HFF-Myc (cell line): ENCODE measurements around the gene TEX2.

Experiments
- DNase-seq: peaks from one replicate; pipeline ENCODE4 v3.0.0-alpha.2; 2011; ENCODE audit warnings: low read depth; ENCODE audit errors: extremely low read depth
- H3K4me3 ChIP-seq: replicated peaks from 2 replicates; pipeline ENCODE4 v1.5.1; 2011; ENCODE audit warnings: low read depth, mild to moderate bottlenecking, control low read depth, low read length
- TF ChIP-seq, protein P1 (sequence below): IDR thresholded peaks from 2 replicates; pipeline ENCODE4 v1.5.1; 2012; ENCODE audit warnings: mild to moderate bottlenecking, low read depth, low read length, control low read depth; ENCODE audit errors: missing control alignments

TEX2 gene

DNA sequence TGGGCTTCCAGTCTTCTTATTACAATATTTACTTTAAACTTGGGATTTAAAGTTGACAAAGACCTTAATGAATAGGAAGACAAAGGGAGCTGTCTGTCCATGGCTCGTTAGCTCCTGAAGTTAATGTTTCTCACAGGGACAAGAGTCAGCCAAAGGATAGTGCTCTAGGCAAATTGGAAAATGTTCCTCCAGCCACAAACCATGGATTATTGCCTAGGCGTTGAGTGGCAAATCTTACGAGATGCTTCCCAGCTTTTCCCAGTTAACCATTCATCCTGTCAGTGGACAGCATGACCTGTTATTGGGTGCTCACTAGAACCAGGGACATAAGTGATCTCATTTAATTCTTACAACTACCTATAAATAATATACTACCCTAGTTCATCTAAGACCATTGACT lies 3.6 kb downstream of the TEX2 start:
- no peak for DNase-seq
- no peak overlapping the region for H3K4me3 ChIP-seq
- TF ChIP-seq, protein P1, sequence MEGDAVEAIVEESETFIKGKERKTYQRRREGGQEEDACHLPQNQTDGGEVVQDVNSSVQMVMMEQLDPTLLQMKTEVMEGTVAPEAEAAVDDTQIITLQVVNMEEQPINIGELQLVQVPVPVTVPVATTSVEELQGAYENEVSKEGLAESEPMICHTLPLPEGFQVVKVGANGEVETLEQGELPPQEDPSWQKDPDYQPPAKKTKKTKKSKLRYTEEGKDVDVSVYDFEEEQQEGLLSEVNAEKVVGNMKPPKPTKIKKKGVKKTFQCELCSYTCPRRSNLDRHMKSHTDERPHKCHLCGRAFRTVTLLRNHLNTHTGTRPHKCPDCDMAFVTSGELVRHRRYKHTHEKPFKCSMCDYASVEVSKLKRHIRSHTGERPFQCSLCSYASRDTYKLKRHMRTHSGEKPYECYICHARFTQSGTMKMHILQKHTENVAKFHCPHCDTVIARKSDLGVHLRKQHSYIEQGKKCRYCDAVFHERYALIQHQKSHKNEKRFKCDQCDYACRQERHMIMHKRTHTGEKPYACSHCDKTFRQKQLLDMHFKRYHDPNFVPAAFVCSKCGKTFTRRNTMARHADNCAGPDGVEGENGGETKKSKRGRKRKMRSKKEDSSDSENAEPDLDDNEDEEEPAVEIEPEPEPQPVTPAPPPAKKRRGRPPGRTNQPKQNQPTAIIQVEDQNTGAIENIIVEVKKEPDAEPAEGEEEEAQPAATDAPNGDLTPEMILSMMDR = no peak

DNA sequence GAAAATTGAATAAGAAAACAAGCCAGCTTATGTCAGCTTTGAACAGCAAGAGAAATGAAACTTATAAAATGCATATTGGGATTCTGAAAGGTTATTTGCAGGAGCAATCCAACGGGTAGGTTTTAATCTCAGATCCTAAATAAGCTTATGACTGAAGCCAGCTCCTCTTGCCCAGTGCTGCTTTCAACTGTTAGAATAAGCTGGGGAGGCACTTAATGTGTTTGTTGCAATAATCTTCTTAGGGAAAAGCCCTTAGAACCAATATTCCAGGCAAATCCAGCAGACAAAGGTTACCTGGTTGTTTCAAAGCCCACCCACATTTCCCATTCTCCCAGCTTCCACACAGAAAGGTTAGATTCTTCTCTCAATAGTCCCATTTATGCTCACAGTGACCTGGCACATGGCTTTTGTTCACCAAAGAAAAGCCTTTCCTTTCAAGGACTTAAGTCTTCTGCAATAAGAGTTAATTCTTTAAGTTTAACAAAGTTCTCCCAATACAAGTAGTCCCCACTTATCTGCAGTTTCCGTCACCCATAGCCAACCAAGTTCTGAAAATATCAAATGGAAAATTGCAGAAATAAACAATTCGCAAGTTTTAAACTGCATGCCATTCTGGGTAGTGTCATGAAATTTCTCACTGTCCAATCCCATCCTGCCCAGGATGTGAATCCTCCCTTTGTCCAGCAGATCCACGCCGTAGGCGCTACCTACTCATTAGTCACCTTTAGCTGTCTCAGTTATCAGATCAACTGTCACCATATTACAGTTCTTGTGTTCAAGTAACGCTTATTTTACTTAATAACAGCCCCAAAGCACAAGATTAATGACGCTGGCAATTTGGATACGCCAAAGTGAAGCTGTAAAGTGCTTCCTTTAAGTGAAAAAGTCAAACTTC lies 5.9 kb downstream of the TEX2 start:
- TF ChIP-seq, protein P1 = no peak
- no peak for DNase-seq
- no peak overlapping the region for H3K4me3 ChIP-seq

- DNase-seq = no peak
- TF ChIP-seq, protein P1 = no peak
- no peak overlapping the region for H3K4me3 ChIP-seq
Measured at GRCh38 chr17:64255764-64256163, 7.3 kb downstream of the TEX2 start.

- DNase-seq = no peak
- TF ChIP-seq, protein P1 = no peak
- H3K4me3 ChIP-seq = no peak overlapping the region
Measured at GRCh38 chr17:64254755-64255154, 8.3 kb downstream of the TEX2 start.

DNA sequence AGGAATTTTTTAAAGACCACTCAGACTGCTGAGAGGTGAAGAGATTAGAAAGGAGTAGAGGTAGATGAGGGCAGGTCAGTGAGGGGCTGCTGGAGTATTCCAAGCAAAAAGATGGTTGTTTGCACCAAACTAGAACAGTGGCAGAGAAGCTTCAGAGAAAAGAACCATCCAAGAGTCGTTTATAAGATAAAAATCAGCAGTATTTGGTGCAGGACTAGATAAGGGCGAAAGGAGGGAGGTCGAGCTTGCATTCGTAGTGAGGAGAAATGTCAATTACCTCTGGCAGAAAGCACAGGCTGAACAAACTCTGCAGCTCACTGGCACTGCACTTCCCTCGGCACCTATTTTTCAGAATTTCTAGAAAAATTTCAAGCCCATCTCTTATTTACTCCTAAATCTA lies 9.6 kb downstream of the TEX2 start:
- no peak for DNase-seq
- no peak overlapping the region for H3K4me3 ChIP-seq
- TF ChIP-seq, protein P1 = no peak

DNA sequence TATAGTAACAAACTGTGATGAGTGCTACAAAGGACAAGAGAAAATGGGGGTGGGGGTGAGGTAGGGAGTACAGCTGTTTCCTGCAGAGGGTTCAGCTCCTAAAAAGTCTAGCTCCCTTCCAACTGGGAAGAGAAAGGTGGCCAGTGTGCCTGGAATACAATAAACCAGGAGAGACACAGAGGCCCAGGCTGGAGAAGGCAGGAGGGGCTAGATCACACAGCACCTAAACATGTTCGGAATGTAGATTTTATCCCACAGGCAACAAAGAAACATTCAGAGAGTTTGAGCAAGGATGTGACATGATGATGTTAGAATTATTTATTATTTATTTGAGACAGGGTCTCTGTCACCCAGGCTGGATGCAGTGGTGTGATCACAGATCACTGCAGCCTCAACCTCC lies 10.2 kb downstream of the TEX2 start:
- no peak for DNase-seq
- TF ChIP-seq, protein P1 = no peak
- no peak overlapping the region for H3K4me3 ChIP-seq

- no peak overlapping the region for H3K4me3 ChIP-seq
- no peak for DNase-seq
- TF ChIP-seq, protein P1 = no peak
Measured at GRCh38 chr17:64250233-64250835, 12.7 kb downstream of the TEX2 start.
